ENCODE measurements around the gene CFAP45. TPM values are rescaled to one million over a fixed set of nuclear protein-coding genes. Genes with fewer than 3 reads are reported as not detected.

The CFAP45 gene
- total and polyA plus RNA-seq, 7 experiments from 2014 or later: 0.17 to 2.8 (median 0.87) TPM

DNA sequence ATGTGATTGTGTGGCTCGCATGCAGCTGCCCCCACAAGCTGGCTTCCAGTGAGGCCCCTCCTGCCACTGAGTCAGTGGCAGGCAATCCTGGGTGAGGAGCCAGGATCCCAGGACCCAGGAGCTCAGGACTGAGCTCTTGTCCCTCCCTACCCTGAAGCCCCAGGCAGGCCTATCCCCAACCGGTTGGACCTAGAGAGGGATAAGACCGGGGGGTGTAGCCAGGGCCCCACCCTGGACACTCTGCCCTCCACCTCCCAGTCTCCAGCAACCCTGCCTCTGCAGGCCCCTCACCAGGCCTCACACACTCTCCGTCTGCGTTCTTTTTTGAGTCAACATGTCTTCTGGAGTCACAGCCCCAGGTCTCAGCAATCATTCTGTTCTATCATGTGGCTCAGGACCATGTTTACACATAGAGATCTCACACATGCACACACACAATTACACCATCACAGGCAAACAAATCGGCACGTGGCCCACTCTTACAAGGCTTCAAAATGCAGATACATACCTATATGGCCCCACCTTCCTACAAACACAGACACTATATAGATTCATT is 40.1 kb downstream of the CFAP45 start:
- intact Hi-C loops (cut with micrococcal nuclease): no loop called here
- Histone ChIP-seq H3K27me3 (ENCODE audit: control insufficient read depth in 2 of 2, insufficient read depth in 2 of 2, low read length in 2 of 2) (no peaks in the 10 kb centered on the region), H3K4me1 (ENCODE audit: control insufficient read depth in 2 of 2, insufficient read depth in 2 of 2, low read length in 2 of 2) (peaks cover 0 to 3% of the 10 kb centered on the region in 2 donors), H3K4me3 (ENCODE audit: low read length) (no peak overlapping the region), H3K36me3 (ENCODE audit: control insufficient read depth in 2 of 3, insufficient read depth in 3 of 3, low read length in 3 of 3) (no peaks in the 10 kb centered on the region), H3K9me3 (ENCODE audit: control insufficient read depth in 2 of 3, low read length in 3 of 3) (no peaks in the 10 kb centered on the region), H3K27ac (ENCODE audit: low read depth, low read length) (no peak overlapping the region)
- ChIA-PET CTCF (no interaction called here), POLR2A (no interaction called here)
- Mint-ChIP-seq H3K4me1 (peaks cover 4 to 13% (median 9%) of the 10 kb centered on the region in 7 donors), H3K9me3 (peaks cover 0 to 2% (median 0%) of the 10 kb centered on the region in 11 donors), H3K4me3 (no peak overlapping the region), H3K27me3 (peaks cover 0 to 10% (median 0%) of the 10 kb centered on the region in 5 donors), H3K36me3 (peaks cover 0 to 3% (median 0%) of the 10 kb centered on the region in 5 donors), H3K27ac (no peak overlapping the region)
- DNase-seq: no peak
- ATAC-seq: no peak

DNA sequence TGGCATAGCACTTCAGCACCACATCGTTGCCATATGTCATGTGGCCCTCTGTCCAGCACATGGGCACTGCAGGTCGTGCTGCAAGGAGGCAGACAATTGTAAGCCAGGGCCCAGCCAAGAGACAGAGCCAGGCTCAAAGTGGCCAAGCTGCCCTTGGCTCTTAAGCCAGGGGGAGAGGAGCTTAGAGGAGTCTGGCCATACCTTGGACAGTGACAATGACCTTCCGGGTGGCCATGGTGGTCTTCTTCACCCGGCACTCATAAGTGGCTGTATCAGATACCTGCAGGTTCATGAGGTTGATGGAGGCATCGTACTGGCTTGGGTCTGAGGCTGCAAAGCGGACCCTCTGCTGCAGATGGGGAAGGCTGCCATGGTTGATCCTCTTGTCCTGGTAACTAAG is 42.1 kb downstream of the CFAP45 start:
- peaks cover 10 to 25% (median 21%) of the 10 kb centered on the region in 7 donors for H3K4me1 Mint-ChIP-seq
- H3K27ac ChIP-seq (ENCODE audit: low read depth, low read length): no peak overlapping the region
- intact Hi-C loops (cut with micrococcal nuclease): no loop called here
- peaks cover 0 to 3% (median 0%) of the 10 kb centered on the region in 5 donors for H3K36me3 Mint-ChIP-seq
- H3K9me3 Mint-ChIP-seq: no peaks in the 10 kb centered on the region
- DNase-seq: no peak
- H3K9me3 ChIP-seq (ENCODE audit: control insufficient read depth in 2 of 3, low read length in 3 of 3): no peaks in the 10 kb centered on the region
- no peak overlapping the region for H3K27ac Mint-ChIP-seq
- H3K27me3 ChIP-seq (ENCODE audit: control insufficient read depth in 2 of 2, insufficient read depth in 2 of 2, low read length in 2 of 2): no peaks in the 10 kb centered on the region
- CTCF ChIA-PET: no interaction called here
- peaks cover 0 to 19% (median 0%) of the 10 kb centered on the region in 5 donors for H3K27me3 Mint-ChIP-seq
- H3K4me3 ChIP-seq (ENCODE audit: low read length): no peak overlapping the region
- H3K4me3 Mint-ChIP-seq: no peak overlapping the region
- H3K4me1 ChIP-seq (ENCODE audit: control insufficient read depth in 2 of 2, insufficient read depth in 2 of 2, low read length in 2 of 2): peaks cover 0 to 3% of the 10 kb centered on the region in 2 donors
- H3K36me3 ChIP-seq (ENCODE audit: control insufficient read depth in 2 of 3, insufficient read depth in 3 of 3, low read length in 3 of 3): no peaks in the 10 kb centered on the region
- POLR2A ChIA-PET: interaction anchor here (4.5 kb wide), 1 partner anchor 66 kb away, joined by 30 read pairs; the partner anchor contains the start of gene TAGLN2
- ATAC-seq: no peak

DNA sequence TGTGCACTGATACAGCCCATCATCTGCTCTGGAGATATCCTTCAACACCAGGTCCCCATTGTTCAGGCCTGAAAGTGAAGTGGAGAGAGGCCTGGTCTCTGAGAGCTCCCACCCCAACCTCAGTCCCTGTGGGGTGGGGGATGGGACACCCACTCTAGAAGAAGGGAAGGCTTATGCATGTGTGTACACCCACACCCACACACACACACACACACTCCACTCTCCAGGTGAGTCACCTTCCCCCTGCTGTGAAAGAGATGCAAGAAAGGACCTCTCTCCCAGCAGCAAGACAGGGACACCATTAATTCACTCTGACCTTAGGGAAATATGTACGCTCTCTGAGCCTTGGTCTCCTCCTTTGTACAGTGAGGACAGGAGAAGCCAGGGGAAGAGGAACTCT is 43.4 kb downstream of the CFAP45 start:
- Mint-ChIP-seq H3K27ac (peak overlapping the region in 5 of 9 donors; percentile 39 to 71 (median 61)), H3K4me3 (peak overlapping the region in 8 of 10 donors; percentile 22 to 96 (median 60)), H3K36me3 (peaks cover 0 to 2% (median 0%) of the 10 kb centered on the region in 5 donors), H3K27me3 (peaks cover 0 to 26% (median 0%) of the 10 kb centered on the region in 5 donors), H3K9me3 (peaks cover 0 to under 1% (median 0%) of the 10 kb centered on the region in 11 donors), H3K4me1 (peaks cover 11 to 34% (median 23%) of the 10 kb centered on the region in 7 donors)
- intact Hi-C loops (cut with micrococcal nuclease): no loop called here
- H3K4me3 ChIP-seq (ENCODE audit: low read length): no peak overlapping the region
- no peak overlapping the region for H3K27ac ChIP-seq (ENCODE audit: low read depth, low read length)
- ATAC-seq (no peak), DNase-seq (no peak)
- no peaks in the 10 kb centered on the region for H3K27me3 ChIP-seq (ENCODE audit: control insufficient read depth in 2 of 2, insufficient read depth in 2 of 2, low read length in 2 of 2)
- peaks cover 0 to 3% of the 10 kb centered on the region in 2 donors for H3K4me1 ChIP-seq (ENCODE audit: control insufficient read depth in 2 of 2, insufficient read depth in 2 of 2, low read length in 2 of 2)
- no peaks in the 10 kb centered on the region for H3K36me3 ChIP-seq (ENCODE audit: control insufficient read depth in 2 of 3, insufficient read depth in 3 of 3, low read length in 3 of 3)
- CTCF ChIA-PET: interaction anchor here (0.6 kb wide), 1 partner anchor 34 kb away, joined by 3 read pairs; no protein-coding TSS in a partner anchor
- no peaks in the 10 kb centered on the region for H3K9me3 ChIP-seq (ENCODE audit: control insufficient read depth in 2 of 3, low read length in 3 of 3)
- POLR2A ChIA-PET: interaction anchor here (4.5 kb wide), 1 partner anchor 67 kb away, joined by 30 read pairs; the partner anchor contains the start of gene TAGLN2

DNA sequence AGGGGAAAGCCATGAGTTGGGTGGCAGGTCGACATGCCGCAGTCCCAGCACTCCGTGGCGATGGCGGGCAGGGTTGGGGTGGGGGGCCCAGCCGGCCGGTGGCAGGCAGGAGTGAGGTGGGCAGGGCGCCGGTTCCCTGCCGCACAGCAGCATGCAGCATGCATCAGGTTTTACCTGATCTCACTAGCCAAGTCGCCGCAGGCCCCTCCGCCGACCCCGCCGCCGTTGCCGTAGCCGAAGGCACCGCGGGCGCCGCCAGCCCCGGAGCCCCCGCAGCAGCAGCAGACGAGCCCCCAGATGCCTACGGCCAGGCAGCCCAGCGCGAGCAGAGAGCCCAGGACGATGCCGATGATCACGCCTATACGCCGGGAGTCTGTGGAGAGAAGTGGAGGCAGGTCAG is 44.3 kb downstream of the CFAP45 start:
- no peaks in the 10 kb centered on the region for H3K9me3 ChIP-seq (ENCODE audit: control insufficient read depth in 2 of 3, low read length in 3 of 3)
- Mint-ChIP-seq H3K4me3 (peak overlapping the region in 9 of 10 donors; percentile 48 to 96 (median 91)), H3K27ac (peak overlapping the region in 5 of 9 donors; percentile 39 to 94 (median 85)), H3K27me3 (peaks cover 0 to 30% (median 0%) of the 10 kb centered on the region in 5 donors), H3K9me3 (peaks cover 0 to 1% (median 0%) of the 10 kb centered on the region in 11 donors), H3K4me1 (peaks cover 11 to 37% (median 23%) of the 10 kb centered on the region in 7 donors), H3K36me3 (peaks cover 0 to 1% (median 0%) of the 10 kb centered on the region in 5 donors)
- ATAC-seq: no peak
- no peak overlapping the region for H3K27ac ChIP-seq (ENCODE audit: low read depth, low read length)
- H3K4me3 ChIP-seq (ENCODE audit: low read length): no peak overlapping the region
- intact Hi-C loops (cut with micrococcal nuclease): loop anchor here in 1 of 2 donors (2.0 kb wide), 1 partner anchor 57 kb away; no protein-coding TSS in a partner anchor
- no peak for DNase-seq
- no peaks in the 10 kb centered on the region for H3K27me3 ChIP-seq (ENCODE audit: control insufficient read depth in 2 of 2, insufficient read depth in 2 of 2, low read length in 2 of 2)
- ChIA-PET CTCF (no interaction called here), POLR2A (interaction anchor here (4.5 kb wide), 1 partner anchor 68 kb away, joined by 30 read pairs; the partner anchor contains the start of gene TAGLN2)
- H3K36me3 ChIP-seq (ENCODE audit: control insufficient read depth in 2 of 3, insufficient read depth in 3 of 3, low read length in 3 of 3): no peaks in the 10 kb centered on the region
- H3K4me1 ChIP-seq (ENCODE audit: control insufficient read depth in 2 of 2, insufficient read depth in 2 of 2, low read length in 2 of 2): peaks cover 0 to 3% of the 10 kb centered on the region in 2 donors

DNA sequence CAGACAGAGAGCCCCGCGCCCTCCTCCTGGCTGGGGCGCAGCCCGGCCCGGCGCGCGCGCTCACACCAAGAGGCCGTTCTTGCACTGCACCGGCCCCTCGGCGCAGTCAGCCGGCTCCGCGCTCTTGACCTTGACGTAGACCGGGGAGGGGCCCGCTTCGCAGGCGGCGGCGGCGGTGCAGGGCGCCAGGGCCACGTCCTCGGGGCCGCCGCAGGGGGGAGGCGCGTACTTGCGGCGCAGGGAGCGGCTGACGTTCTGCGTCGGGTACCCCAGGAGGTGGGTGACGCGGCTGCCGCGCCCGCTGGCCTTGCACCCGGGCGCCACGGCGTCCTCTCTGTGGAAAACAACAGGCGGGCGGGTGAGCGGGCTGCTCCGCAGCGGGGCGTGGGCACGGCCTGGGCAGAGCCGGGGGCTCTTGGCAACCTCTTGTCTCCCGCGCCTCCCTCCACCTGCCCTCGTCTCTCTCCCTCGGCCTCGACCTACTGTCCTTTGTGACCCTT is 45.2 kb downstream of the CFAP45 start:
- Histone ChIP-seq H3K36me3 (ENCODE audit: control insufficient read depth in 2 of 3, insufficient read depth in 3 of 3, low read length in 3 of 3) (no peaks in the 10 kb centered on the region), H3K4me1 (ENCODE audit: control insufficient read depth in 2 of 2, insufficient read depth in 2 of 2, low read length in 2 of 2) (peaks cover 0 to 3% of the 10 kb centered on the region in 2 donors), H3K27ac (ENCODE audit: low read depth, low read length) (peak overlapping the region; percentile 75), H3K27me3 (ENCODE audit: control insufficient read depth in 2 of 2, insufficient read depth in 2 of 2, low read length in 2 of 2) (no peaks in the 10 kb centered on the region), H3K4me3 (ENCODE audit: low read length) (peak overlapping the region; percentile 69), H3K9me3 (ENCODE audit: control insufficient read depth in 2 of 3, low read length in 3 of 3) (no peaks in the 10 kb centered on the region)
- ChIA-PET CTCF (interaction anchor here (0.6 to 1.3 kb wide), 2 partner anchors 36 to 72 kb away, joined by 3 to 5 read pairs; no protein-coding TSS in a partner anchor), POLR2A (interaction anchor here (4.5 kb wide), 1 partner anchor 69 kb away, joined by 30 read pairs; the partner anchor contains the start of gene TAGLN2)
- Mint-ChIP-seq H3K9me3 (peaks cover 0 to 1% (median 0%) of the 10 kb centered on the region in 11 donors), H3K27ac (peak overlapping the region in 8 of 9 donors; percentile 67 to 94 (median 88)), H3K4me1 (peaks cover 14 to 37% (median 23%) of the 10 kb centered on the region in 7 donors), H3K4me3 (peak overlapping the region; percentile 80 to 96 (median 91)), H3K36me3 (peaks cover 0 to 1% (median 0%) of the 10 kb centered on the region in 5 donors), H3K27me3 (peaks cover 0 to 32% (median 0%) of the 10 kb centered on the region in 5 donors)
- ATAC-seq (peak; percentile 91), DNase-seq (peak; percentile 53 to 72 (median 70))
- intact Hi-C loops (cut with micrococcal nuclease): loop anchor here (1.0 to 5.0 kb wide), 6 partner anchors 37 to 93 kb away; partner anchors contain the start of genes DUSP23 (in 1 of the 2), IGSF9 (in 1 of the 2) and TAGLN2 (in 1 of the 2)

DNA sequence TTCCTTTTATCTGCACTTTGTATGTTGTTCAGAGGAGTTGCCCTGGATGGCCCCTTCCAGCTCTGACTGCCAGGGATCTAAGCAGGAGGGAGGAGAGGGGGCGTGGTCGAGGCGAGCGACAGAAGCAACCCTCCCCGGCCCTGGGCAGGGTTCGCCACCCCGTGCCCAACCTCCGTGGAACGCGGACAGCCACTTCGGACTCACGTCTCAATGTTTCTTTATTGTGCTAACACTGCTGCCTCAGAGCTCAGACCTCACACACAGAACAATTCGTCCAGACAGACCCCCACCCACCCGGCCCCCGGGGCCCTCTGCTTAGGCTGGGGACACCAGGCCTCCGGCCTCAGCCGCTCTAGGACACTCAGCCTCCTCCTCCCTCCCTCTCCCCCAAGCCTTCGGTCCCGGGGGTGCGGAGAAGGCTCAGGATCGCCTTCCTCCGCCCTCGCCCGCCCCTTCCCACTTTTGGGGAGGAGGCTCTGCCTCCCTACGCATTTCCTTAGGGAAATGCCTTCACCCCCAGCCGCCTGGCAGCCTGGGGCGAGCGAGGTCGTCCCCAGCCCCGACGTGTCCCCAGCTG is 45.8 kb downstream of the CFAP45 start:
- Mint-ChIP-seq H3K27me3 (peaks cover 0 to 34% (median 0%) of the 10 kb centered on the region in 5 donors), H3K4me1 (peaks cover 14 to 37% (median 23%) of the 10 kb centered on the region in 7 donors), H3K36me3 (peaks cover 0 to 1% (median 0%) of the 10 kb centered on the region in 5 donors), H3K9me3 (peaks cover 0 to 1% (median 0%) of the 10 kb centered on the region in 11 donors), H3K4me3 (peak overlapping the region; percentile 80 to 96 (median 90)), H3K27ac (peak overlapping the region; percentile 25 to 94 (median 87))
- peak overlapping the region; percentile 75 for H3K27ac ChIP-seq (ENCODE audit: low read depth, low read length)
- no peaks in the 10 kb centered on the region for H3K9me3 ChIP-seq (ENCODE audit: control insufficient read depth in 2 of 3, low read length in 3 of 3)
- POLR2A ChIA-PET: interaction anchor here (0.8 to 4.5 kb wide), 3 partner anchors 12 to 70 kb away, joined by 3 to 30 read pairs (median 3); partner anchors contain the start of gene TAGLN2
- H3K4me3 ChIP-seq (ENCODE audit: low read length): peak overlapping the region; percentile 69
- peaks cover 0 to 3% of the 10 kb centered on the region in 2 donors for H3K4me1 ChIP-seq (ENCODE audit: control insufficient read depth in 2 of 2, insufficient read depth in 2 of 2, low read length in 2 of 2)
- DNase-seq (peak in 3 of 9 donors; percentile 3 to 10 (median 7)), ATAC-seq (peak; percentile 5)
- CTCF ChIA-PET: interaction anchor here (0.6 to 1.9 kb wide), 4 partner anchors 37 to 398 kb away, joined by 3 to 7 read pairs (median 4); no protein-coding TSS in a partner anchor
- intact Hi-C loops (cut with micrococcal nuclease): loop anchor here (1.0 to 5.0 kb wide), 6 partner anchors 37 to 93 kb away; partner anchors contain the start of genes DUSP23 (in 1 of the 2), IGSF9 (in 1 of the 2) and TAGLN2 (in 1 of the 2)
- H3K27me3 ChIP-seq (ENCODE audit: control insufficient read depth in 2 of 2, insufficient read depth in 2 of 2, low read length in 2 of 2): no peaks in the 10 kb centered on the region
- H3K36me3 ChIP-seq (ENCODE audit: control insufficient read depth in 2 of 3, insufficient read depth in 3 of 3, low read length in 3 of 3): no peaks in the 10 kb centered on the region
